Mucosa of descending colon (tissue), 3 donors: Measurements from ENCODE around the gene SYT12. TPM values are rescaled to one million over a fixed set of nuclear protein-coding genes. Genes with fewer than 3 reads are reported as not detected.

Experiments used
- ATAC-seq: fragments of 200-7000 bp; cut with Tn5 transposase; one replicate; pipeline ENCODE4 v1.9.1; 2020; ENCODE audit warnings: mild to moderate bottlenecking, moderate library complexity
- DNase-seq, 3 donors: peaks; one replicate each; pipeline ENCODE4 v3.0.0-alpha.2; 2020
- H3K36me3 ChIP-seq: fragments of 200-600 bp; one replicate; pipeline ENCODE4 v1.8.0; 2021; ENCODE audit warnings: low read depth, mild to moderate bottlenecking
- H3K4me1 ChIP-seq: fragments of 200-600 bp; one replicate; pipeline ENCODE4 v1.8.0; 2021; ENCODE audit warnings: low read depth, mild to moderate bottlenecking
- H3K4me3 ChIP-seq: fragments of 200-600 bp; one replicate; pipeline ENCODE4 v1.8.0; 2021; ENCODE audit warnings: mild to moderate bottlenecking
- H3K9me3 ChIP-seq: fragments of 200-600 bp; one replicate; pipeline ENCODE4 v1.8.0; 2021; ENCODE audit warnings: mild to moderate bottlenecking
- intact Hi-C, 2 donors: fragments of 100-400 bp; cut with DNase I in 1 of 2; cut with micrococcal nuclease in 1 of 2; formaldehyde crosslinking; loops; one replicate each; pipeline versions ENCODE4 v1.11.0 to v1.11.1; 2022; cut with DNase I, micrococcal nuclease
- total RNA-seq, 3 donors: library from RNA; stranded (reverse); fragmentation: NEBNext Ultra II Directional in 2 of 3; extraction: Animal tissue kit (Norgen Biotek cat#: 25700) in 2 of 3; gene quantifications; one replicate each; pipeline versions ENCODE4 v1.2.1 to v1.2.4, GENCODE V29; 2021 to 2023
- TF ChIP-seq, protein P1 (sequence below): fragments of 200-600 bp; IDR thresholded peaks from one replicate; pipeline ENCODE4 v1.8.0; 2022; ENCODE audit warnings: antibody characterized with exemption, mild to moderate bottlenecking
- donor health status: DM: no; HTN: no; CAD: no; lungs with moderate emphysema.
- donor health status: DM: no; HTN: no; CAD: no.
- donor health status: DM: no; HTN: yes; CAD: no.

Gene SYT12
- total RNA-seq, 3 donors from 2014 or later = 0.09 TPM; not detected in 2

DNA sequence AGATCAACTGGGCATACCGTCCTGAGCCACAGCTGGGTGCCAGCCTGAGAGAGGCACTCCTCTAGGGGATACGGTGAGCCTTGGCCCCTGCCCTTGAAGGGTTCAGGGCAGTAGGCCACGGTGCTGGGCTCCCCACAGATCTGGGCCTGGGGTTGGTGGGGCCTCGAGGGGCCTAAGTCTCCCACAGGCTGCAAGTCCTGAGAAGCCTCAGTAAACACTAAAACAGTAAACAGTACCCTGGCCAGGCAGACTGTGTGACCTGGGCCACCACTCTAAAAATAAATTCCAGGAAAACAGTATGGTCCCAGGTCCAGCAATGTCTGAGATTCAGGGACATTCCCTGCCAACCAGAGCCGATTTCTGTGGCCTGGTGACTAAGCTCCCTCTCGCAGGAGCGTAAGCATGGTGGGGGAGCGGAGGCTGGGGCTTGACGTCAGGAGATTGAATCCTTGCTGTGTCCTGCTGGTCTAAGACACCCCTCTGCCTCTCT lies 31.5 kb downstream of the SYT12 start:
- H3K9me3 ChIP-seq = no peaks in the 10 kb centered on the region
- intact Hi-C loops = no loop called here
- no peaks in the 10 kb centered on the region for H3K36me3 ChIP-seq
- ATAC-seq (no peak), DNase-seq (no peak)
- H3K4me1 ChIP-seq = peaks cover 17% of the 10 kb centered on the region
- TF ChIP-seq, protein P1, sequence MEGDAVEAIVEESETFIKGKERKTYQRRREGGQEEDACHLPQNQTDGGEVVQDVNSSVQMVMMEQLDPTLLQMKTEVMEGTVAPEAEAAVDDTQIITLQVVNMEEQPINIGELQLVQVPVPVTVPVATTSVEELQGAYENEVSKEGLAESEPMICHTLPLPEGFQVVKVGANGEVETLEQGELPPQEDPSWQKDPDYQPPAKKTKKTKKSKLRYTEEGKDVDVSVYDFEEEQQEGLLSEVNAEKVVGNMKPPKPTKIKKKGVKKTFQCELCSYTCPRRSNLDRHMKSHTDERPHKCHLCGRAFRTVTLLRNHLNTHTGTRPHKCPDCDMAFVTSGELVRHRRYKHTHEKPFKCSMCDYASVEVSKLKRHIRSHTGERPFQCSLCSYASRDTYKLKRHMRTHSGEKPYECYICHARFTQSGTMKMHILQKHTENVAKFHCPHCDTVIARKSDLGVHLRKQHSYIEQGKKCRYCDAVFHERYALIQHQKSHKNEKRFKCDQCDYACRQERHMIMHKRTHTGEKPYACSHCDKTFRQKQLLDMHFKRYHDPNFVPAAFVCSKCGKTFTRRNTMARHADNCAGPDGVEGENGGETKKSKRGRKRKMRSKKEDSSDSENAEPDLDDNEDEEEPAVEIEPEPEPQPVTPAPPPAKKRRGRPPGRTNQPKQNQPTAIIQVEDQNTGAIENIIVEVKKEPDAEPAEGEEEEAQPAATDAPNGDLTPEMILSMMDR = no peak
- H3K4me3 ChIP-seq = no peak overlapping the region

DNA sequence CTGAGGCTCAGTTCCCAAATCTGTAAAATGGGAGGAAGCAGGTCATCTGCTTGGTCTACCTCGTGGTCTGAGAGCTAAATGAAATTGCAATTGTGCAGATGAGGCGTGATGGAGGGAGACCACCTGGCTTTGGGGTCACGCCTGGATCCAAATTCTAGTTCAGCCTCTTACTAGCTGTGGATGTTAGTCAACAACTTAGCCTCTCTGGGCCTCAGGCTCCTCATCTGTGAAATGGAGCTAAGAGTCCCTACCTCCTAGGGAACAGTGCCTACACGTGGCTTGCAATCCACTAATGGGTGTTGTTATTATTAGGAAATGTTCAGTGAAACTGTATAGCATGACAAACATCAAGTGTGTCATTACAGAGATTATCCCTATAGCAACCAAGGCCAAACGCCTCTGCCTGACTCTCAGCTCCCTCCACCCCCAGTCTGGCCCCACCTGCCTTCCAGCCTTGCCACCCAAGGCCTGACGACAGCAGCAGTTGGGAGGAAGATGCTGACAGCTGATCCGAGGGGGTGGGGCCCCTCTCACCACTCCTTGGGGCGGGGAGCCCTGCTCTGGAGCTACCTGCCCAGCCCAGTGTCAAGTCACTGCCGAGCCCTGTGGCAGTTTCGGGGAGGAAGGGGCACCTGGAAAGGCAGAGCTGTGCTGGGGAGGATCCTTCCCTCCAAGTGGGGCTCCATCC lies 32.0 kb downstream of the SYT12 start:
- DNase-seq (peak; percentile 75 to 86 (median 83)), ATAC-seq (peak; percentile 88)
- TF ChIP-seq, protein P1 = no peak
- Histone ChIP-seq H3K9me3 (no peaks in the 10 kb centered on the region), H3K4me1 (peaks cover 17% of the 10 kb centered on the region), H3K4me3 (no peak overlapping the region), H3K36me3 (no peaks in the 10 kb centered on the region)
- intact Hi-C loops = no loop called here

DNA sequence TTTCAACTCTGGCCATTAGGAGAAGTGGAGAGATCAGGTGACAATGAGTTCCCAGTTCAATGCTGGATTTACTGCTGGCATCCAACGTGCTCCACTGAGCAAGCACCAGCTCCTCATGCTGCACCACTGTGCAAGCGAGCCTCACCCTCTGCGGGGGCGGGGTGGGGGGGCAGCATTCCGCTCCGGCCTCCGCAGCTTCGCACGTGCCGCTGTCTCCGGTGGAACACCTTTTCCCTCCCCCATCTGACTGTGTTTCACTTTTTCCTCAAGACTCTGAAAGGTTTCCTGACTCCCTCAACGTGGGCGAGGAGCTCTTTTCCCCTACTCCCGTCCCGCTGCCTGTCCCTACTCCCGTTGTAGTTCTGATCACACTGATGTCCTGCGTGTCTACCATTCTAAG lies 32.9 kb downstream of the SYT12 start:
- peak in 2 of 3 donors; percentile 29 to 45 for DNase-seq

DNA sequence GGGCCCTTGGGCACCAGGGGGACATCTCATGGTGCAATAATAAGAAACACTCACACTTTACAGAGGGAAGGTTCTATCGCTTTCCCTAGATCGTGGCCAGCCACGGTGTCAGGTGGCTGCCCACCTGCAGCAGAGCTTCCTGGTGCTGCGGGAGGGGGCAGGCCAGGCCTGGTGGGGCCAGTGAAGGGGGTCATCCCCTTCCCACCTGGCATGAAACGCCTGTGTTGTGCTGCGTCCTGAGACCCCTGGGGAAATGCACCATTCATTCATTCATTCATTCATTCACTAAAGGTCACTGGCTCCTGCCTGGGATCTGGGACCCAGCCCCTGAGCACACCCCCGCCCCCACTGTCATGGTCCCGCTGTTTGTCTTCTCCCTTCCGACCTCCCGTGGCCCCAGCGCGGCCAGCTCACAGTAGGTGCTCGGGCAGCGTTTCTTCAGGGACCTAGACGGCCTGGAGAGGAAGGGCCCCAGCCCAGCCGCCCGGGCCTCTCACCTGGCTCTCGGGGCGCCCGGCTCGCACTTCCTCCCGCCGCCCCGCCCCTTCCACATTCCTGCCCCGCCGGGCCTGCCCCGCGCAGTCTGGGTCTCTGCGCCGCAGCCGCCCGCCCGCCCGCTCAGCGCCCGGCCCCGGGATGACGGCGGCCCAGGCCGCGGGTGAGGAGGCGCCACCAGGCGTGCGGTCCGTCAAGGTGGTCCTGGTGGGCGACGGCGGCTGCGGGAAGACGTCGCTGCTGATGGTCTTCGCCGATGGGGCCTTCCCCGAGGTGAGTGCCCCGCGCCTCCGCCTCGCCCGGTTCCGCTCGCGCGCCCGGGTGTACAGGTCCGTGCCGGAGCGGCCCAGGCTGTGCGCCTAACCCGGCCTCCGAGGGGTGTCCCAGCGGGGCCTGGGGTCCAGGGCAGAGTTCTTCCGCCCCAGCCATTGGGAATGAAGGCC lies 33.6 kb downstream of the SYT12 start, which contains the start of gene RHOD:
TSS of gene RHOD (plus strand) at position 581 of the 938 bp plus-strand sequence. CDS start at position 637, 56 bp downstream.
- DNase-seq (peak; percentile 63 to 79 (median 67)), ATAC-seq (peak; percentile 75)
- no peaks in the 10 kb centered on the region for H3K9me3 ChIP-seq
- no peaks in the 10 kb centered on the region for H3K36me3 ChIP-seq
- intact Hi-C loops = no loop called here
- H3K4me3 ChIP-seq = no peak within 1 kb of the TSS
- TF ChIP-seq, protein P1 = no peak
- peaks cover 17% of the 10 kb centered on the region for H3K4me1 ChIP-seq

More for the DNA sequence above, 32.9 kb downstream of the SYT12 start:
- no peaks in the 10 kb centered on the region for H3K9me3 ChIP-seq
- no peaks in the 10 kb centered on the region for H3K36me3 ChIP-seq
- TF ChIP-seq, protein P1 = no peak
- H3K4me3 ChIP-seq = no peak overlapping the region
- peaks cover 17% of the 10 kb centered on the region for H3K4me1 ChIP-seq
- ATAC-seq = peak; percentile 33
- intact Hi-C loops = no loop called here

DNA sequence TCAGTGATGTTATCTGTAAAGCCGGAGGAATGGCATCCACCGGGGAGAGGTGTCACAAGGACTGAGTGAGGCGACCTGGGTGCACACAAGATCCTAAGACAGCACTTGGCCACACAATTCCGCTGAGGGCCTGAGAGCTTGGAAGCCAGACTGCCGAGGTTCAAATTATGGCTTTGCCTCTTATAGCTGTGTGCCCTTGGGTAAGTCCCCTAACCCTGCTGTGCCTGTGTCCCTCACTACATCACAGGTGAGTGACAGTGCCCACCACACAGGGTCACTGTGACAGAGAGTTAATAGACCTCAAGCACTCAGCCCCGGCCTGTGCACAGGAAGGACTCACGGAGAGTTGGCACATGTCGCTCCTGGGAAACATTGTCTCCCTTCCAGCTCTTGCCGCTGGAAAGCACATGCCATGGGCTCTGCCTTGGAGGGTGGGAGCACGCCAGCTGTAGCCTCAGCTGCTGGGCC lies 34.3 kb downstream of the SYT12 start:
- TF ChIP-seq, protein P1 = no peak
- no peak for DNase-seq
- Histone ChIP-seq H3K36me3 (no peaks in the 10 kb centered on the region), H3K4me1 (peaks cover 17% of the 10 kb centered on the region), H3K4me3 (no peak overlapping the region), H3K9me3 (no peaks in the 10 kb centered on the region)
- intact Hi-C loops = no loop called here
- ATAC-seq = no peak
